Type B pancreatic cell (in vitro differentiated cells): ENCODE results near the gene MS4A4A. TPM values are rescaled to one million over a fixed set of nuclear protein-coding genes. Genes with fewer than 3 reads are reported as not detected.

Experiments used
- DNase-seq: peaks from one replicate; pipeline ENCODE4 v3.0.0; 2021; ENCODE audit warnings: mixed read lengths; ENCODE audit not compliant: unreplicated experiment; ENCODE audit errors: extremely low spot score
- H3K27ac Mint-ChIP-seq: 2 replicates; pipeline ENCODE4 v1.8.0; 2021; ENCODE audit warnings: mild to moderate bottlenecking, mixed read lengths
- H3K27me3 Mint-ChIP-seq: 2 replicates; pipeline ENCODE4 v1.8.0; 2021; ENCODE audit warnings: mixed read lengths
- H3K36me3 Mint-ChIP-seq: 2 replicates; pipeline ENCODE4 v1.8.0; 2021; ENCODE audit warnings: mixed read lengths
- H3K4me1 Mint-ChIP-seq: one replicate; pipeline ENCODE4 v1.8.0; 2021; ENCODE audit warnings: mixed read lengths; ENCODE audit not compliant: unreplicated experiment
- H3K4me3 Mint-ChIP-seq: 2 replicates; pipeline ENCODE4 v1.8.0; 2021; ENCODE audit warnings: mild to moderate bottlenecking, mixed read lengths
- H3K9me3 Mint-ChIP-seq: 2 replicates; pipeline ENCODE4 v1.8.0; 2021; ENCODE audit warnings: mixed read lengths
- long read RNA-seq: library from polyadenylated mRNA; unstranded; transcript quantifications from one replicate; pipeline ENCODE4 v2.0.0, GENCODE V29; 2020
- total RNA-seq: library from RNA; stranded (reverse); gene quantifications from 2 replicates; pipeline ENCODE4 v1.2.1, GENCODE V29; 2021; ENCODE audit warnings: low replicate concordance
- TF ChIP-seq, protein P1 (sequence below): fragments of 200-600 bp; sonication (generic); conservative IDR thresholded peaks from 2 replicates; pipeline ENCODE4 v1.5.0; 2021; ENCODE audit warnings: antibody characterized with exemption, mild to moderate bottlenecking

MS4A4A gene
- total RNA-seq, result not detected in 2 replicates
- long read RNA-seq, result 0 reads

DNA sequence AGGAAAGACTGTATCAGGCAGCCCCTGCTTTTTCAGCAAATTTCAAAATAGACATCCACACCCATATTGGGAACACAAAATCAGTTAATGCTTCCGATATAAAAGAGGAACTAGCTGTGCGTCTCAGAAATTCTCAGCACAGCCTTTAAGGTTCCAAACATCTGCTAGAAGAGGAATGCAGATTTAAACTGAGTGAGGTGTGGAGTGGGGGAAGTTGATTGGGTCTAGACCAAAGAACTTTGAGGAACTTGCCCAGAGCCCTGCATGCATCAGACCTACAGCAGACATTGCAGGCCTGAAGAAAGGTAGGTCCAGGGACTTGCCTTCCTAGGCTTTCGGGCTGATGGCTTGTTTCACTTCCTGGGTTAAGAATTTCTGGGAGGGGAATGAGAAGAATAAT lies at the start of gene MS4A4A:
TSS of gene MS4A4A (plus strand) at position 255 of the 400 bp plus-strand sequence. CDS start at position 265, 10 bp downstream.
- H3K36me3 Mint-ChIP-seq, result no peaks in the 10 kb centered on the region
- H3K4me1 Mint-ChIP-seq, result no peaks in the 10 kb centered on the region
- no peak within 1 kb of the TSS for H3K27ac Mint-ChIP-seq
- no peaks in the 10 kb centered on the region for H3K9me3 Mint-ChIP-seq
- no peak within 1 kb of the TSS for H3K4me3 Mint-ChIP-seq
- TF ChIP-seq, protein P1, sequence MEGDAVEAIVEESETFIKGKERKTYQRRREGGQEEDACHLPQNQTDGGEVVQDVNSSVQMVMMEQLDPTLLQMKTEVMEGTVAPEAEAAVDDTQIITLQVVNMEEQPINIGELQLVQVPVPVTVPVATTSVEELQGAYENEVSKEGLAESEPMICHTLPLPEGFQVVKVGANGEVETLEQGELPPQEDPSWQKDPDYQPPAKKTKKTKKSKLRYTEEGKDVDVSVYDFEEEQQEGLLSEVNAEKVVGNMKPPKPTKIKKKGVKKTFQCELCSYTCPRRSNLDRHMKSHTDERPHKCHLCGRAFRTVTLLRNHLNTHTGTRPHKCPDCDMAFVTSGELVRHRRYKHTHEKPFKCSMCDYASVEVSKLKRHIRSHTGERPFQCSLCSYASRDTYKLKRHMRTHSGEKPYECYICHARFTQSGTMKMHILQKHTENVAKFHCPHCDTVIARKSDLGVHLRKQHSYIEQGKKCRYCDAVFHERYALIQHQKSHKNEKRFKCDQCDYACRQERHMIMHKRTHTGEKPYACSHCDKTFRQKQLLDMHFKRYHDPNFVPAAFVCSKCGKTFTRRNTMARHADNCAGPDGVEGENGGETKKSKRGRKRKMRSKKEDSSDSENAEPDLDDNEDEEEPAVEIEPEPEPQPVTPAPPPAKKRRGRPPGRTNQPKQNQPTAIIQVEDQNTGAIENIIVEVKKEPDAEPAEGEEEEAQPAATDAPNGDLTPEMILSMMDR, result no peak
- DNase-seq, result no peak
- H3K27me3 Mint-ChIP-seq, result no peaks in the 10 kb centered on the region

DNA sequence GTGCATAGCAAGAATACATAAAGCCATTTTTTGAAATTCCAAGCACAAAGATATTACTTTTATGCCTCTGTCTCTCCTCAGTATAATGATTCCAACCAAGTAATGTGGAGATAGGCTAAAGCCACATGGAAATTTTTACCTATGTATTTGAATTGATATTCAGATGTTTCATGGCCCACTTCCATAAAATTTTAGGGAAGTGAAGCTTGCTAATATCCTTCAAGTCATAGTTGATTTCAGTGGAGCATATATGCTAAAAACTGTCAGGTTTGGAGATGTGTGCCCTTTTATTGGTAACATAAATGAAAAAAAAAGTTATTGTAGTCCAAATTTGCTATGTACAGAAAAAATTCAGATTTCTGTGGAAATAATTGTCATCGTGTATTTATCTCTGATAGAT lies 49.8 kb upstream of the MS4A4A start:
- no peak overlapping the region for H3K4me3 Mint-ChIP-seq
- H3K9me3 Mint-ChIP-seq, result no peaks in the 10 kb centered on the region
- no peak for DNase-seq
- no peaks in the 10 kb centered on the region for H3K4me1 Mint-ChIP-seq
- no peak overlapping the region for H3K27ac Mint-ChIP-seq
- H3K27me3 Mint-ChIP-seq, result no peaks in the 10 kb centered on the region
- H3K36me3 Mint-ChIP-seq, result no peaks in the 10 kb centered on the region
- TF ChIP-seq, protein P1, result no peak

DNA sequence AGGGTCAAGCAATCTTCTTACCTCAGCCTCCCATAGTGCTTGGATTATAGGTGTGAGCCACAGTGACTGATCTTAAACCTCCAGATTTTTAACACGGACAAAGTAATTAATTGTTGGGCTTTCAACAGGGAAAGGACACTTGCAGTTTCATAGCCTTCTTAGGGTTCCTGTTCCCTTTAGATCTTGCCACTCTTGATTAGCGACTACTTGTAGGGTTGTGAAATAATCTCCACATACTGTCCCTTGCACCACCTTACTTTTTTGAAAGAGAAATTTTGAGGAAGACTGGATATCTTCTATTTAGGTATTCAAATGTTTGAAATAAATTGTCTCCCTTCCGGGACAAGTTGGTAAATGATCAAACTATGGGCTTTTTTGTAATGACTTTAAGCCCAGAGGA lies 45.1 kb upstream of the MS4A4A start:
- Mint-ChIP-seq H3K36me3 (no peaks in the 10 kb centered on the region), H3K4me3 (no peak overlapping the region), H3K4me1 (no peaks in the 10 kb centered on the region), H3K27ac (no peak overlapping the region), H3K9me3 (no peaks in the 10 kb centered on the region), H3K27me3 (no peaks in the 10 kb centered on the region)
- TF ChIP-seq, protein P1, result no peak
- no peak for DNase-seq

DNA sequence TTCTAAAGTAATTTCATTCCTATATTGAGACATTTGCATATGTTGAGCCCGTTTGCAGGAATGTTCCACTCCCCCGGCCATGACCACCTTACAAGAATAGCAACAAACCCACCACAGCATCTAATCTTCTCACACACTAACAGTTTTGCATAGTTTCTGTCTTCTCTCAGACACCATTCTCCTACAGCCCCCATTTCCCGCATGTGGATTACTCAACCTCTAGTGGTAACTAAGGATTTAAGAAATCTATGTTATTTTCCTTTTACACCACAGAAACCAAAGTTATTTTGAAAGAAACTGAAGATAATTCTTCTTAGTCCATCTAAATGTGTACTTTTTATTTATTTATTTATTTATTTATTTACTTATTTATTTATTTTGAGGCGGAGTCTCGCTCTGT lies 39.8 kb upstream of the MS4A4A start:
- TF ChIP-seq, protein P1, result no peak
- no peaks in the 10 kb centered on the region for H3K36me3 Mint-ChIP-seq
- H3K27ac Mint-ChIP-seq, result no peak overlapping the region
- peaks cover 5% of the 10 kb centered on the region for H3K27me3 Mint-ChIP-seq
- H3K9me3 Mint-ChIP-seq, result no peaks in the 10 kb centered on the region
- H3K4me1 Mint-ChIP-seq, result no peaks in the 10 kb centered on the region
- H3K4me3 Mint-ChIP-seq, result no peak overlapping the region
- DNase-seq, result no peak

DNA sequence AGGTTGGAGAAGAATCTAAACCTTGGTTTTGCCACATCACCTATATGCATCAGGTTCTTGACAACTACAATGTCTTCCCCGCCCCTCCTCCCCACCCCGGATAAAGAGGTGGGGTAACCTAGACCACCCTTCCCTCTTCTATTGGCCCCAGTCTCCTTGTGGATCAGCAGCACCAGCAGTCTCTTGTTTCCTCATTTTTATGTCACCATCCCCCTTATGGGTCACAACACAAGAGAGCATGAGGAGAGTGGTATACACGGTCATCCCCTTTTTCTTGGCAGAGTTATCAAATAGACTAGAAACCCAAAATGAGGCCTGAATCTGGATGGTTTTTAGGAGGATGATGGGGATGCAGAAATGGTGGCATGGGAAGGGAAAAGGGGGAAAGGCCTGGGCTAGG lies 38.7 kb upstream of the MS4A4A start:
- no peak for DNase-seq
- no peaks in the 10 kb centered on the region for H3K4me1 Mint-ChIP-seq
- H3K27me3 Mint-ChIP-seq, result peaks cover 5% of the 10 kb centered on the region
- H3K9me3 Mint-ChIP-seq, result no peaks in the 10 kb centered on the region
- no peaks in the 10 kb centered on the region for H3K36me3 Mint-ChIP-seq
- TF ChIP-seq, protein P1, result no peak
- no peak overlapping the region for H3K4me3 Mint-ChIP-seq
- H3K27ac Mint-ChIP-seq, result no peak overlapping the region

DNA sequence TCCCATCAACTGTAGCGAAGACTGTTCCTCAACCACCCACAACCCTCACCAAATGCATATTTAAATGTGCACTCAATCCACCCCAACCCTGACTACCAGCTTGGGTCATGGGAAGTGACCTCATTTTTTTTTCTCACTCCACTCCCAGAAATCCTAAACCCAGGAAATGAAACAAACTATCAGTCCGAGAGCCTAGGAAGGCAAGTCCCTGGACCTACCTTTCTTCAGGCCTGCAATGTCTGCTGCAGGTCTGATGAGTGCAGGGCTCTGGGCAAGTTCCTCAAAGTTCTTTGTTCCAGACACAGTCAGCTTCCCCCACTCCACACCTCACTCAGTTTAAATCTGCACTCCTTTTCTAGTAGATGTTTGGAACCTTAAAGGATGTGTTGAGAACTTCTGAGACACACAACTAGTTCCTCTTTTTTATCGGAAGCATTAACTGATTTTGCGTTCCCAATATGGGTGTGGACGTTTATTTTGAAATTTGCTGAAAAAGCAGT lies 37.7 kb upstream of the MS4A4A start, which contains the start of gene MS4A4E:
TSS of gene MS4A4E (minus strand) at position 398 of the 500 bp plus-strand sequence. CDS start 13,082 bp downstream, outside the sequence.
- no peak for DNase-seq
- Mint-ChIP-seq H3K4me3 (no peak within 1 kb of the TSS), H3K9me3 (no peaks in the 10 kb centered on the region), H3K4me1 (no peaks in the 10 kb centered on the region), H3K27me3 (peaks cover 5% of the 10 kb centered on the region), H3K36me3 (no peaks in the 10 kb centered on the region), H3K27ac (no peak within 1 kb of the TSS)
- TF ChIP-seq, protein P1, result no peak
